NAMALWA (cell line): Measurements from ENCODE around the gene PARP12.

ENCODE experiments used
- DNase-seq: peaks from one replicate; pipeline ENCODE4 v3.0.0-alpha.2; 2015; ENCODE audit warnings: low spot score

The PARP12 gene

DNA sequence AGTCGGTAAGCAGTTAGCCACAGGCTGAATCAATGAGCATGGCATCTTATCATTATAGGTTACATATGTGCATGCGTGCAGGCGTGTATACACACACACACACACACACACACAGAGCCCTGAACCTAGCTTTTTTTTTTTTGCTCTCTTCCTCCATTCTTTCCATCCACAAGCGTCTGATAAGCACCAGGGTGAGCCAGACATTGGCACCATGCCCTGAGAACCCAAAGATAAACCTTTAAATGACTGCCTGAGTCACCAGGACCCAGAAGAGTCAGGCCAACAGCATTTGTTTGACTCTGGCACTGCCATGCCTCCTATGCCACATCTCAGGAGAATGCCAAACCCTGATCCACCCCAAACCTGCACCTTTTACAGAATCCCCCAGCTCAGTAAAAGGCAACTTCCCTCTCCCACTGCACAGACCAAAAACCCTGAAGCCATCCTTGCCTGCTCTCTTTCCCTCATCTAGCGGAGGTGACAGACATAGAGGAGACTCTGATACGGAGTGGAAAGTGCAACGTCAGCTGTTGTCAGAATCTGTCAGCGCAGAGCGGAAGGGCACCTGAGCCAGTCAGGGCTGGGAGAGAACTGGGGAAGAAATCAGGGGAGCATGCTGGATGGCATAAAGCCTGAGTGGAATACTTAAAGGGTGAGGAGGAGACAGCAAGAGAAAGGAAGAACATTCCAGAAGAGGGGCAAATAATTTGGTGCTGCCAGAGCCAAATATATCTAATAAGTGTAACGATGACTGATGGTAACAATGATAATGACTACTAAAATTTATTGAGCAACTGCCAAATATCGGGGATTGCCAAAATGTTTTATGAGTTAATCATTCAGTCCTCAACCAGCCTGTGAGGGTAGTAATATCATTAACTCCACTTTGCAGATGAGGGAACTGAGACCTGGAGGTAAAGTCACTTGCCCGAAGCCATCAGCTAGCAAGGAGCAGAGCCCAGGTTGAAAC is 3.2 kb downstream of the PARP12 start:
- no peak for DNase-seq

DNA sequence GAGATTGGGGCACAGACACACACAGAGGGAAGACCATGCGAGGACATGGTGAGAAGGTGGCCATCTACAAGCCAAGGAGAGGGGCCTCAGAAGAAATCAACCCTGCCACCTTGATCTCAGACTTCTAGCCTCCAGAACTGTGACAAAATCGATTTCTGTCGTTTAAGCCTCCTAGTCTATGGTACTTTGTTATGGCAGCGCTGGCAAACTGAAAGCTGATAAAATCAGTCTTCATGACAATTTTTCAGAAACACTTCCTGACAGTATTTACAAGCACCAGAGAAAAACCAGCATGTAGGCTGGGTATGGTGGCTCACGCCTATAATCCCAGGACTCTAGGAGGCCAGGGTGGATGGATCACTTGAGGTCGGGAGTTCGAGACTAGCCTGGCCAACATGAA is 4.2 kb downstream of the PARP12 start:
- DNase-seq: no peak

DNA sequence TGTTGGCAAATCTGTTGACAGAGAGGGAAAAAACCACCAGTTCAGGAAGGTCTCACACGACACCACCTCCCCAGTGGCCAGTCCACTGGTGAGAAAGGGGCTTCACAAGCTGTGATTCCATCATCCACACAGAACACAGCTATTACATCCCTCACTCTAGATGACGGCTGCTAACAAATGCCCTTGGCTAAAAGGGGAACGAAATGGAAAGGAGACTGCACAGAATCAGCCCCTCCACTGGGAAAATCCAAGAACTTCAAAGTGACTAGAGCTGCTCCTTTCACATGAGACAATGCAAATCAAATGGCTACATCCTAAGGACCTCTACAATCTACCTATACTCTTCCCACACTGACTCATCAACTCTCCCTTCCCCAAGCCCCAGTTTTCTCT is 5.6 kb downstream of the PARP12 start:
- DNase-seq: no peak

DNA sequence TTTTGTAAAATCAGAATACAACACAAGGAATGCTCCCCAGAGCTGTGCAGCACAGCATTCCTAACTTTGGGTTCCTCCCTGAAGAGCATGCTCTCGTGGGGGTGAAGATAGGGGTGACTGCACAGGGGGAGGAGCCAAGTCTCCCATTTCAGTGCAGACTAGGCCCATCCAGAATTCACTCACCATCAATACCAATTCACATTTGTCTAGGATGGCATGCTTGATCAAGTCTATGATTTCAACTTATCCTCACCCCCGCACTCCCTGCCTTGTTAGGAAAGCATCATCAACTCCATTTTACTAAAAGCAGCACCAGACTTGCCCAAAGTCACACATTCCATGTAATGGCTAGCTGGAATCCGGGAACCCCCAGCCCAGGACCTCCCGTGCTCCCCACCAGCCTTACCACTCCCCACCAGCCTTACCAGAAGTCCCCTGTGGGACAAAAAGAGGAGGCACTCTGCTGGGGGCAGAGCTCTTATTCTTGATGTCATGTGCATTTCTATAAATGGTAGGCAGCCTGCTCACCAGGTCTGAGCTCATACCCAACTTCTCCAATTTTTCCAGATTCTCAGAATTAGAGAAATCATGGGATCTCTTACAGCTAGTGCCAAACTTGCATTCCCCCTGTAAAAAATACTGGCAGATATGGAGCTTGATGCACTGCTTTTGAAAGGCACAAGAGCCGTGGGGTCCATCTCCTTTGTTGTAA is 6.2 kb downstream of the PARP12 start:
- no peak for DNase-seq

DNA sequence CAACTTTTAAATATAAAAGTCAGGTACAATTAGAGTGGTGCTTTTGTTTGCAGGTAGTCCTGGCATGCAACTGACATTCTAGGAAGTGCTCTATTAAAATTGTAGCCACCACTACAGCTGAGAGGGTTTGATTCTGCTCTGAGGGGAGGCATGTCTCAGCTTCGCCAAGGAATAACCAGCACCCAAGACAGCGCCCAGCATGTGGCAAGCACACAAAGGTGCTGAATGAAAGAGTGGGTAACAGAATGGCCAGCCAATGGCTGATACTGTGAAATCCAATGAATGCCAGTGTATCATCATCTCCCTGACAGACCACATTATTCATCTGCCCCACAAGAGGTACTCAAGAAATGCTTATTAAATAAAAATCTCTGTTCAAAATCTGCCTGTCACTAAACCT is 6.9 kb downstream of the PARP12 start:
- no peak for DNase-seq

DNA sequence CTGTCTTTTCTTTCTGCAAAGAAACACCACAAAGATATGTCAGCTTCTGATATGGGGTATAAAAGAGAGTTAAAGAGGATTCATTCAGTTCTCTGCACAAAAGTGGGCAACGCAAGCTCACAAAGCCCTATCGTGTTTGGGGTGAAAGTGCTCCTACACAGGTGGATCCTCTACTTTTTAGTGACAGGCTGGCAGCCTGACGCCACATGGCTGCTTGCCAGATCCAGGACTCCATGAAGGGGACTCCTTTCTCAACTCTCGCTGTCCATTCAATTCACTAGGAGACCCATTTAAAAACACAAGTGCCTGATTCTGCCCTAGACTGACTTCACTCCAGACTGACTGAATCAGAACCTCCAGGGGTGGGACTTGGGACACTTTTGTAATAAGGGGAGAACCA is 8.0 kb downstream of the PARP12 start:
- no peak for DNase-seq

DNA sequence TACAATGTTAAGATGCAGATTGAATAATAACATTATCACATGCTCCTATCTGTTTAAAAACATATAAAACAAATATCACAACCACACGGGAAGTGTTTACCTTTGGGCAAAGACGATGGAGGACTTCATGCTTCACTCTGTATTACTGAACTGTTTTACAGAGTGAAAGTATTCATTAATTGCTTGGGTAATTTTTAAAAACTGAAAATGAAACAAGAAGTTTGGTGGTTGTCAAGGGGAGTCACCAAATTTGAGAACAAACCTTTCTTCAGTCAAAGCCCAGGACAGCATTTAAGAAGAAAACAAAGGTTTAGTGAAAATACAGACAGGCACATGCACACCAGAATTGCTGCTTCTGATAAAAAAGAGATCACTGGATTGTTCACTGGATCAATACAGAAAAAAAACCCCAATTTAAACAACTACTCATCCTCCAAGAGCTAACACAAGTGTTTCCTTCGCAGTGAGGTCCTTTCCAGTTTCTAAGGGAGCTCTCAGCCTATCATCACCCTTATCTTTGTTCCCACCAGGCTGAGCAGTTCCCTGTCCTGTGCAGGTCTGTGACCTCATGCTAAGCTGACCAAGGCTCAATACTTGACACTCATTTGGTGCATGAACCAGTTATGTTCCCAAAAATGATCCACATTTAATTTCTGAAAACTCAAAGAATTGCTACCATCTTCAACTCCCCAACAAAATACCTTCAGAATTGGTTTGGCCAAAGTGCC is 8.8 kb downstream of the PARP12 start:
- DNase-seq: peak; percentile 29

DNA sequence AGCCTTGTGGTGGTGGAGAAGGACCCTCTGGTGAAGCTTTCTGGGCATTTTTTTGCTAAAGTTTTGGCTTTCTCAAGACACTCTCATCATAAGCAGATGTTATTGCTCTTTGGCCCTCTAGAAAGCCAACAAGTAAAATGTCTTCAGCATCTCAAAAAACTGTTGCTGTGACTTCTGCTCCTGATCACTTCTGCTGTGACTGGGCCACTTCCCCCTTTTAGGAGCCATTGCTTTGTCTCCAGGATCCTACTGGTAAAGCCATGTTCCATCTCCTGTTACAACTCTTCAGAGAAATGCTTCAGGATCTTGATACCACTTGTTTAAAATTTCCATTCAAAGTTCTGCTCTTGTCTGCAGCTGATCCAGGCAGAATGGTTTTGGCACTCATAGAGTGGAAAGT is 10.9 kb downstream of the PARP12 start:
- no peak for DNase-seq

DNA sequence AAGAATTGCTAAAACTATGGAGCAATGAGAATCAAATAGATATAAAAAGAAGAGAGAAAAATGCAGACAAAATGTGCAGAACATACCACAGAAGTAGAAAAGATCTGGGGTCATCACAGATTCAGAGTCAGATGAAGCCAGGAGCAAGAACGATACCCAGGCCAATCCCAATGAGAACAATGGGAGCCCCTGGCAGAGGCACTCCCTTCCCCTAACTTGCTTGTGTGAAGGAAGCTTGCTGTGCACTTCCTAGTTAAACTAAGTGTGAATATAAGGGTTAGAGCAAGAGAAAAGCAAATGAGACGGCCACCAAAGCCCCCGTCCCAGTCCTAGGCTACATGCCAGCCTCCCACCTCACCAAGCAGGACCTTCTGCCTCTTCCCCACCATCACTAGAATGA is 12.7 kb downstream of the PARP12 start:
- DNase-seq: no peak

DNA sequence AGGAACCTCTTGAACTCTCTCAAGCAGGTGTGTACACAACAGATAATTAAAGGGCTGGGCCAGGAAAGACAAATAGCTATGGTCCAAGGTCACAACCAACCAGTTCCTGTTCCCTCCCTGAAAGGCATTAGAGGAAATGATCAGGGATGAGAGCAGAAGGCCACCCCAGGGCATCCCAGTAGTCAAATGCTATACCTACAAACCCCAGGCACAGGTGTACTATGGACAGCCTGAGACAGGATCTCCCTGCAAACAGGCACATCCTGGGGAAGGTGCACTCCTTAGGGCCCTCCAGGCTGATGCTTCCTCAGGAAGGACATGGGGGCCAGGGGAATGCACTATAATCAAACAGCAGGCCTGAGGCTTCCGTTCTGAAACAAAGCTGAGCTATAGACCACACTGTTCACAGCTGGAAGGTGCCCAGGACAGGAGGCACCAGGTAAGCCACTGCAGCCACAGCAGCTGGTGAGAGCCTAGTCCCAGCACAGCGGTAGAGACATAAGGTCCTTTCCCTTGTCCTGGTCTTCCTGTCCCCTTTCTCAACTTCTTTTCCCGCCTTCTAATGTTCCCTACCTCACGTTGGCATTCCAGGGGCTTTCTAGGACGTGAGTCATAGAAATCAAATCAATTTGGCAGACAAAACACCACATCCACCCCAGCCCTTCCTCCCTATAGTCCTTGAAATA is 13.3 kb downstream of the PARP12 start:
- DNase-seq: no peak

DNA sequence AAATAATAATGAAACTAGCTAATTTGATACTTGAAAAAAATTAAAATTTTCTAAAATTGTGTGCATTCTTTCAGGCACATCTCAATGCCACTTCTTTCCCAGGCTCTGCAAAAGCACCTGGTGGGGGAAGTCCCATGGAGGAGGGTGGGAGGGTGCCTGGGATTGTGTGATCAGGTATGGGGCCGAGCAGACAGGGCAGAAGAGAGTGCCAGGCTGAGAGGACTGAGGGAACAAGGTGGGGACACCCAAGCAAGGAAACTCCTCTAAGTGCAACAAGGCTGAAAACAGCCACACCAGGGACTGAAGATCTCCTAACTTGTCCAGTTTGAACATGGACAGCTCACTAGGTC is 13.8 kb downstream of the PARP12 start:
- no peak for DNase-seq

DNA sequence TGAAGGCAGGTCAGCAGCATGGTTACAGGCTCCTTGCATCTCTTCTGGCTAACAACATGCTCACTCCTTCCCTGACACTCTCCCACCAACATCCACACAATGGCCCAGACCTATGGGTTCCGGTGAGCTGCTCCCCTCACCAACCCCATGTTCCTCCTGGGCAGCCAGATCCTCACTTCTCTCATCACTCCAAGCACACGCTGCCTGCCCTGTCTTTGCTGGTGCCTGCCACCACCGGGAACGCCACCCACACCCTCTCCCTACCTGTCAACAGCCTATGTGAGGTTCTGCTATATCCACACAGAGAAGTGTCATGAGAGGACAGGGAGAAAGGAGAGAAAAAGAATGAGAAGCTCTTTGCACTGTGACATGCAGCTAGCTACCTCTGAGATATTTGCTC is 14.6 kb downstream of the PARP12 start:
- DNase-seq: no peak

DNA sequence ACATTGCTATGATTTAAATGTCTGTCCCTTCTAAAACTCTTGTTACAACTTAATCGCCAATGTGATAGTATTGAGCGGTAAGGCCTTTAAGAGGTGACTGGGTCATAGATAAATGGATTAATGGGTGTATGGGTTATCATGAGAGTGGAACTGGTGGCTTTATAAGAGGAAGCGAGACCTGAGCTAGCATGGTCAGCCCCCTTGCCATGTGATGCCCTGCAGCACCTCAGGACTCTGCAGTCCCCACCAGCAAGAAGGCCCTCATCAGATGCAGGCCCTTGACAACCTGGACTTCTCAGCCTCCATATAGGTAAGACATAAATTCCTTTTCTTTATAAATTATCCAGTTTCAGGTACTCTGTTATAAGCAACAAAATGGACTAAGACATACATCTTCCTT is 15.6 kb downstream of the PARP12 start:
- no peak for DNase-seq

DNA sequence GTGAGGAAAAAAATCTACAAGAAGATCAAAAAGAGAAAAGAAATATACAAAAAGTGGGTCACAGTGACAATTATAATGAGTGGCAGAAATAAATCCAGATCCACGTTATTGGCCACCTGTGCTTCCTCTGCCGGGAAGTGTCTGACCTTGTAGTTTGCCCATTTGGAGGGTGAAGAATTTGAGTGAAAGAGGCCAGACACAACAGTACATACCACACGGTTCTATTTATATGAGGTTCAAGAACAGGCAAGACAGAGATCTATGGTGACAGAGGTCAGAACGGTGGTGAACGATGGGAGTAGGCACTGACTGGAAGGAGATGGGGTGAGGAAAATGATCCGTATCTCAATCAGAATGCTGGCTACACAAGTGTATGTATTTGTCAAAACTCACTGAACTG is 17.1 kb downstream of the PARP12 start:
- DNase-seq: no peak

DNA sequence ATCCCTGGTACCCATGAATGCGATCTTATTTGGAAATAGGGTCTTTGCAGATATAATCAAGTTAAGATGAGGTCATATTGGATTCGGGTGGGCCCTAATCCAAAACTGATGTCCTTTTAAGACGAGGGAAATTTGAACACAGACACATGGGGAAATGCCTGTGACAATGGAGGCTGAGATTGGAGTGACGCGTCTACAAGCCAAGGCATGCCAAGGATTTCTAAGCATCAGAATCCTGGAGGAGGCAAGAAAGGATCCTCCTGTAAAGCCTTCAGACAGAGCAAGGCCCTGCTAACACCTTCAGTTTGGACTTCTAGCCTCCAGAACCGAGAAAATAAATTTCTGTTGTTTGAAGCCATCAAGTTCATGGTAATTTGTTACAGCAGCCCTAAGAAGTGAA is 18.5 kb downstream of the PARP12 start:
- no peak for DNase-seq

DNA sequence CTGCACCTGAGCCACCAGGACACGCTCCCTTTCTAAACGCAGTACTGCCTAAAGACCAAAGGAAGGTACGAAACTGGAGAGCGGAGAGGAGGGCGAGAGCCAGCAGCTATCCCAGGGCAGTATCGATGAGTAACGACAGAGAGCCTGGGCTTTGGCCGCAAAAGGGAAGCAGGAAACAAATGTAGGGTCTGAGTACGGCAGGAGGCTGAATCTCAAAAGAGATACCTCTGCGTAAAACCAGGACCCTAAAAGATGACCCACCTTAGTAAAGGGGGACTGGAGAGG is 20.4 kb downstream of the PARP12 start:
- DNase-seq: no peak

DNA sequence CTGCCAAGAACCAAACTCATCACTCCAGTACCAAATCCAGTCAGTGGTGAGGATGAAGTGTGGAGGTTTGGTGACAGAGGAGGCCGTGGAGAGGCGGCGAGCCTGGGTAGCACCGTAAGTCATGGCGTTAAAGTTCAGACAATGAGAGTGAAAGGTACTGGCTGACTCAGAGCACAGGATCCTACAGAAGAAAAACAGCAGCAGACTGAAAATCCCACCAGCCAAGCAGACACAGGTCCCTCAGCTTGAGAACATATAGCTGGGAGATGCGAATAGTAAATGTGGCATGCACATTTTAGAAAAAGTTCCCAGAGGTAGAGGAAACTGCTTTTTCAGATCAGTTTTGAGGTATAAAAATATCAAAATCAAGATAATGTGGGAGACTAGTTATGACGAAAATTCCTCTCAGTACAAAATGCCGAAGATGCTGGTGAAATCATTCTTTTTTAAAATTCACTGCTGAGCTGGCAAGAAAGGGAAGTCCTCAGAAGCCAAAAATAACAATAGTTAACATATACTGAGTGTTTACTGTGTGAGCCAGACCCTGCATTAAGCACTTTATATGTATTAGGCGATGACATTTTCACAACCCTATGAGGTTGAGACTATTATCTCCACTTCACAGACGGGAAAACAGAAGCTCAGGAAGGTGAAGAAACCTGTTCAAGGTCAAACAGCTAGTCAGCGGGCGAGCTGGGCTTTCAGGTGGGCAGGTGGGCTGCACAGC is 20.9 kb downstream of the PARP12 start:
- no peak for DNase-seq

DNA sequence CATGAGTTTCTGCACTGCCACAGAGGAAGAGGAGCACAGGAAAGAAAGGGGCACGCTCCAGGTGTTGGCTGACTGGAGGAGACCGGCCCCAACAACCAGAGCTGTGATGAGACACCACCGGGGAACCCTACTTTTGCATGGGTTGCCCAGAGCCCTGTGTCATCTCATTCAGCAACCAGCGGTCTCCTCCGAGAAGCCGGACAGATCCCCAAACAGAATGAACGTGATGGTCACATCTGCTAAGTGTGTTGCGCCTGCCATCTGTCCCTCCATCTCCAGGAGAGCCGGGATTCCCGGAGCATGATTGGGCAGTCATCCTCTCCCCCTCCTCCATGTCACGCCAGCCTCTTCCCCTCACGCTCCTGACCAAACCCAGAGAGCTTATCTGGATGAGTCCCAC is 22.9 kb downstream of the PARP12 start:
- no peak for DNase-seq

DNA sequence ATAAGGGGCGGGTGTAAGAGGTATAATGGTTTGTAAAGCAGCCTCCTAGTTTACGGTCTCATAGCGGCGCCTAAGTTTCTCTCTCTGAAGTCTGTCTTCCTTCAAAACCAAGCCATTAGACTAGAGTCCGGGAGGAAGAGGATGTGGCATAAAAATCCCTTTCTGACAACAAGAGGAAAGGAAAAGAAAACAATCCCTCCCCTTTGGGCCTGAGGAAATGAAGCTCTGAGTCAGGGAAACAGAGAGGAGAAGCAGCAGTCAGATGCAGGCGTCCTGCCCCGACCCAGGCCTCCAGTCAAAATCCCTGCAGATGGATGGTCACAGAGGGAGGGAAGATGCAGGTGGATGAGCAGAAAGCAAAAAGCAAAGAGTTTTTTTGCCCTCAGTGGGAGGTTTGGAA is 23.7 kb downstream of the PARP12 start:
- no peak for DNase-seq

DNA sequence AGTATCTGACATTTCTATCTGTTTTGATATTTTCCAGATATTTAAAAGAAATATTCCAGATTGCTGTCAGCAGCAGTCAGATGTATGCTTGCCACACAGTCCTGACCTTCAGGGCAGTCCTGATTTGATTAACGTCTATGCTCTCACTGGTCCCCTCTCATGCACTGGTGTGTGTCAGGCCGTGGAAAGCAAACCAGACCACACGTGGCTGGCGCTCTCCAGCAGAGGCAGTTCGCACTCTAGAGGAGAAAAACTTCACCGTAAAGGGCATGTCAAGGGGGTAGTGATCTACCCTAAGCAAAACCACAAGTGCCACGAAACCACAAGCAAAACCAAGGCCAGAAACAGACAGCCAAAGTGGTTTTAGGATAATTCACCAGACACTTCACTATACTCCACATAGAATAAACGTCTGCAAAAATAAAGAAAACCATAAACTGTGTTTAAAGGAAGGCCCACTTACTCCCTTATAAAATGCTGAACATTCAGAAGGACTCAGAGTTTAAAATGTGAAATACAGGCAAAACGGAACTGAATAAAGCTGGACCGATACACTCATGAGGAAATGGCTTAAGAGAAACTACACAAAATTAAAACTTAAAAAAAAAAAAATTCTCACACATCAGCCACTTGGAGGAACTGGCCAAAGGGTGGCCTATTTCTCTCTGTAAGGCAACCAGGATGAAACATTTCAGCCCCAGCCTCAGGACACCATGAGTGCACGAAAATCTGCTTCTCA is 26.4 kb downstream of the PARP12 start:
- DNase-seq: peak; percentile 22
